HepG2 (cell line): ENCODE results near the gene CIT.

Source experiments
- EZH2 ChIP-seq: conservative IDR thresholded peaks from 2 replicates; pipeline ENCODE4 v1.6.1; 2012; ENCODE audit warnings: mild to moderate bottlenecking, low read depth, low read length, moderate library complexity
- FOXO1 ChIP-seq: sonication (generic); formaldehyde crosslinking; IDR thresholded peaks from 2 replicates; pipeline ENCODE4 v1.4.0; 2020; ENCODE audit warnings: missing genetic modification reagents
- KDM5B ChIP-seq: sonication (generic); formaldehyde crosslinking; IDR thresholded peaks from 2 replicates; pipeline ENCODE4 v1.4.0; 2020; ENCODE audit warnings: missing genetic modification reagents, mild to moderate bottlenecking, borderline replicate concordance
- ZNF12 ChIP-seq: sonication (generic); formaldehyde crosslinking; IDR thresholded peaks from 2 replicates; pipeline ENCODE4 v1.5.0; 2020; ENCODE audit warnings: missing genetic modification reagents
- ZNF775 ChIP-seq: sonication (generic); formaldehyde crosslinking; IDR thresholded peaks from 2 replicates; pipeline ENCODE4 v1.4.0; 2020; ENCODE audit warnings: missing genetic modification reagents, mild to moderate bottlenecking, moderate library complexity, borderline replicate concordance
- TF ChIP-seq, protein P1 (sequence below): sonication (generic); formaldehyde crosslinking; IDR thresholded peaks from 2 replicates; pipeline ENCODE4 v1.5.0; 2020; ENCODE audit warnings: mild to moderate bottlenecking, missing genetic modification reagents, moderate library complexity

DNA sequence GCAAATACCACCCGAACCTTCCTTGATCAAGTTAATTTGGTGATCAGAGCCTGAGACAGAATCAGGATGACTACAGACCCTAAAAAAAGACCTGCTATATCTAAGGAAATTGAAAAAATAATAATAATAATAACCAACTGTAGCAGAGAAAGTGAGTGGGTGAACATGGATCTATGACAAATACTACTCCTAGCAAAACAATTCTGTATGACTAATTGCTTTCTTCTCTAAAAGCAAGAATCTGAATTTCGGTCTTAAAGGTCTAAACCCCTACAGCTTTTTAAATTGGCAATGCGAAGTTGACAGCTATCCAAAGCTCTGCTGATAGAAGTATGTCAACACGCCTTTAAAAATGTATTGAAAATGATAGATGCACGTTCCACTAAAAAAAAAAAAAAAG is 107.0 kb downstream of the CIT start:
- TF ChIP-seq ZNF12 (CRISPR knock-in tag) (no peak), ZNF775 (no peak), FOXO1 (CRISPR knock-in tag) (no peak), KDM5B (CRISPR knock-in tag) (no peak), EZH2 (no peak)
- TF ChIP-seq, protein P1, sequence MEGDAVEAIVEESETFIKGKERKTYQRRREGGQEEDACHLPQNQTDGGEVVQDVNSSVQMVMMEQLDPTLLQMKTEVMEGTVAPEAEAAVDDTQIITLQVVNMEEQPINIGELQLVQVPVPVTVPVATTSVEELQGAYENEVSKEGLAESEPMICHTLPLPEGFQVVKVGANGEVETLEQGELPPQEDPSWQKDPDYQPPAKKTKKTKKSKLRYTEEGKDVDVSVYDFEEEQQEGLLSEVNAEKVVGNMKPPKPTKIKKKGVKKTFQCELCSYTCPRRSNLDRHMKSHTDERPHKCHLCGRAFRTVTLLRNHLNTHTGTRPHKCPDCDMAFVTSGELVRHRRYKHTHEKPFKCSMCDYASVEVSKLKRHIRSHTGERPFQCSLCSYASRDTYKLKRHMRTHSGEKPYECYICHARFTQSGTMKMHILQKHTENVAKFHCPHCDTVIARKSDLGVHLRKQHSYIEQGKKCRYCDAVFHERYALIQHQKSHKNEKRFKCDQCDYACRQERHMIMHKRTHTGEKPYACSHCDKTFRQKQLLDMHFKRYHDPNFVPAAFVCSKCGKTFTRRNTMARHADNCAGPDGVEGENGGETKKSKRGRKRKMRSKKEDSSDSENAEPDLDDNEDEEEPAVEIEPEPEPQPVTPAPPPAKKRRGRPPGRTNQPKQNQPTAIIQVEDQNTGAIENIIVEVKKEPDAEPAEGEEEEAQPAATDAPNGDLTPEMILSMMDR (CRISPR knock-in tag), result no peak
